Left forelimb (tissue), 1 donor: Measurements from ENCODE around the gene IQCE.

Experiments
- DNase-seq: peaks from one replicate; pipeline ENCODE4 v3.0.0-alpha.2; 2018; ENCODE audit warnings: low spot score

Gene IQCE

DNA sequence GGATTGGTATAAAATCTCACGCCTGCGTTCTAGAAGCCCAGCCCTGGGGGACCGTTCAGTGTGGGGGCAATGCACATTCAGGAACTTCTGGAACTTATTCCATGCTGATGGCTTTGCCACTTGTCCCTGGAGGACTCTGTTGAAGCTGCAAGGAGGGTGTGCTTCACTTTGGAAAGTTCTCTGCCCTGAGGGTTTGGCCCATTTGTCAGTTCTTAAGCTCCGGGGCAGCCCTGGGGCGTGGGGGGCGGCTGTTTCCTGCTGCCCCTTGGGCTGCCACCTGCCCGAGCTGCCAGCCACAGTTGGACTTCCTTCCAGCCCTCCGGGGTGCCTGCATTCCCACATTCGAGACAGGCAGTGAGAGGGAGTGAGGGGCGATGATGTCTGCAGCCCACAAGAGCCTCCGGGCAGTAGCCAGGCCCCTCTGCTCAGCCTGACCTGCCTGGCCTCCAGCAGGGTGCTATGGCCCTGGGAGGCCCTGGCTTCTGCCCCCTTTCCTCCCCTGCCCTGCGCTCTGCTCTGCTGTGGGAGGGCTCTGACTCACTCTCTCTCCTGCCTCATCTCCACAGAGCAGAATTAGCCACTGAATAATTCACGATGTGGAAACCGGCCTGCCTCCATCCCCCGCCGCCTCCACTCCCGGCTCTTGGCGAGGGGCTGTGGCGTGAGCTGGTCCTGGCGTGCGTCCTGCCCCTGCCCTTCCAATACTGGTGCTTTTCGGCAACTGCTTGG, 74.9 kb downstream of the IQCE start:
- no peak for DNase-seq

DNA sequence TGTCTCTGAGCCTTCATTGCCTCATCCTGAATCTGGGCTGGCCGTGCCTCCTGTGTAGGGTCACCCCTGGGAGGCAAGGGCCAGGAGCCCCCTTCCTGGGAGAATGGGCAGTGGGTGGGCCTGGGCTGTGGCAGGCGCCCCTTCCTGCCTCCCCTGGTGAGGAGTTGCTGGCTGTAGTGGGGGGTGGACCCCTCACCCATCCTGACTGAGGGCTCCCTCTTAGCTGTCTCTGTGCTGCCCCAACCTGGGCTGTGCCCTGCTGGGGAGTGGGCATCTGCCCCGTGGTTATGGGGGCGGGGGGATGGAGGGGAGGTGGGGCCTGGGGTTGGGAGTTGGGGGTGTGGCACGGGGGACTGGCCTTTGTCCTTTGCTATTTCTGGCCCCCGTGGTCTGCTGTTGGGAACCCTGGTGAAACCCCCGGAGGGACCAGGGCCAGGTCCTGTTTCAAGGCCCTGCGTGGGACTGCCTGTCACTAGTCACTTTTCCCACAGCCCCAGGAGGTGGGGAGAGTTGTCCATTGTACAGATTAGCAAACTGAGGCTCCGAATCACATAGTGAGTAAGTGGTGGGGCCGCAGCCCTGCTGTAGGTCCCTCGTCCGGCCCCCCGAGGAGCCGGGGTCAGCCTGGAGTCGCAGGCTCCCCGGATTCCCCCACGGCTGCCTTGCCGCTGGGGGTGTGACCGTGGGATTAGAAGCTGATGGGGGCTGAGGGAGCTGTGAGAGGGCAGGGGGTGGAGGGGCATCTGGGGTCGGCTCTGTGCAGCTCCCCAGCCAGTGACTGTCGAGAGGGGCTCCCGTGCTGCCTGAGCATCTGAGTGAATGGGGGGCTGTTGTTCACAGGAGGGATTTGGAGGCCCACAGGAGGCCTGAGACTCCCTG, 75.7 kb downstream of the IQCE start:
- no peak for DNase-seq

DNA sequence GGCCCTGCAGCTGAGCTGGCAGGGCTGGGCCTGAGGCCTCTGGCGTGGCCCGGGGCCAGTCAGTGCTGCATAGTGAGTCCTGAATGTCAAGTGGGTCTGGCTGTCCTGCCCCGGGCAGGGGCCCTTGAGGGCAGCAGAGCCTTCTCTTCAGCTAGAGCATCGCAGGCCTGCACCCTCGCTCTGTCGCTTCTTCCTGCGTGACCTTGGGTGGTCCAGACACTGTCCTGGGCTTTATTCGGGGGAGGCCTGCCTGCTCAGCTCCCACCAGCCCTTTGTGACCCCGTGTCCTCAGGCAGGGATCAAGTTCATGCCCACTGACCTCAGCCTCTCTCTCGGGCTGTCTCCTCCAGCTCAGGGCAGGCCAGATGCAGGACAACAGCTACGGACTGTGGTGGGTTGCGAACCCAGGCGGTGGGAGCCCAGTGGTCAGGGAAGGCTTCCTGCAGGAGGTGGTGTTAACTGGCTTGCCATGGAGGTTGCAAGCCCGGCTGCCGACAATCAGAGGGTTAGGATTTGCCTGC, 76.4 kb downstream of the IQCE start:
- no peak for DNase-seq

DNA sequence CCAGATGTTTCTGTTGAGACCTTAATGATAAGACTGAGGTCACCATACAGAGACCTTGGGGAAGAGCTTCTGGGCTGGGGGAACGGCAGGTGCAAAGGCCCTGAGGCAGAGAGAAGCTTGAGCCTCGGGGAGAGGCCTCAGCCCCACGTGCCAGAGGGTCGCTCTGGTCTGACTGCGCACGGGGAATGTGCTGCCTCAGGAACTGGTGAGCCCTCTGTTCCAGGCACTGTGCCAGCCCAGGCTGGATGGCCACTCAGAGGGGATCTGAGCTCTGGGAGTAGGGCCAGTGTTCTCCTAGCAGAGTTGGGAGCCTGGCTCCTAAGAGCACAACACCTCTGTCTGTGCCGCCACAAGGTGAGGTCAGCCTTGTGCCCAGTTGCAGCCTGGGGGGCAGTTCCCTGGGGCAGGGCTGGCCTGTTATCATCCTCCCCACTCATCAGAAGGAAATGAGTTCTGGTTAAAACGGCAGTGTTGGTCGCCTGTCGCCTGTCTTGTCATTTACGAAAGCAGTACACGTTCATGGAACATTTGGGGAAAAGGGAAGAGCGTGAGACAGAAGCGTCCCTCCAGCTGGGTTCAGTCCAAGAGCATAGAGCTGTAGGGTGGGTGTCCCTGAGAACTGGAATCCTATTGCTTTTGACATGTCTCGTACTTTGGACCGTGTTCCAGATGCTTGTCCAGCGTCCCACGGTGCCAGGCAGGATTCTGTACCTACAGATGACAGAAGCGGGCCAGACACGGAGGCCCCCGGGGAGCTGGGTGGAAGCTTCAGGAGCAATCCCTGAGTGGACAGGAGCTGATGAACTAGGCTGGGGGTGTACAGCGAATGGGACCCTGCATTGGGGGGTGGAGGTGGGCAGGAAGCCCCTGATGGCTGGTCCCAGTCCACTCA, 77.3 kb downstream of the IQCE start:
- no peak for DNase-seq

DNA sequence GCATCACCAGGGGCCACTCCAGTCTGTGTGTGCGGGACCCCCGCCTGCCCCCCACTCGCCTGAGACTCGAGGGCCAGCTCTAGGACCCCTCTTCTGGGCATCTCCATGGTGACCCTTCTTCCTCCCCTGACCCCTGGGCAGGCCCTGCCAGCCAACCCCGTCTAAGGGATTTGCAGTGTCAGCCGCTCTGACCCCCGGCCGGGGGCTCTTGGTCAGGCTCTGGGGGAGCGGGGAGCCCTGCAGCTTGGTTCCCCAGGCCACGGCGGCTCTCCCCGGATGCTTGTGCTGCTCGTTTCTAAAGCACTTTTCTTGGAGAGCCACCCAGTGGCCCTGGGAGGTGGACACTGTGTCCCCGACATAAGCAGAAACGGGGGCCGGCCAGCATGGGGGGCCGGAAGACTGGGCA, 78.3 kb downstream of the IQCE start:
- DNase-seq = no peak

DNA sequence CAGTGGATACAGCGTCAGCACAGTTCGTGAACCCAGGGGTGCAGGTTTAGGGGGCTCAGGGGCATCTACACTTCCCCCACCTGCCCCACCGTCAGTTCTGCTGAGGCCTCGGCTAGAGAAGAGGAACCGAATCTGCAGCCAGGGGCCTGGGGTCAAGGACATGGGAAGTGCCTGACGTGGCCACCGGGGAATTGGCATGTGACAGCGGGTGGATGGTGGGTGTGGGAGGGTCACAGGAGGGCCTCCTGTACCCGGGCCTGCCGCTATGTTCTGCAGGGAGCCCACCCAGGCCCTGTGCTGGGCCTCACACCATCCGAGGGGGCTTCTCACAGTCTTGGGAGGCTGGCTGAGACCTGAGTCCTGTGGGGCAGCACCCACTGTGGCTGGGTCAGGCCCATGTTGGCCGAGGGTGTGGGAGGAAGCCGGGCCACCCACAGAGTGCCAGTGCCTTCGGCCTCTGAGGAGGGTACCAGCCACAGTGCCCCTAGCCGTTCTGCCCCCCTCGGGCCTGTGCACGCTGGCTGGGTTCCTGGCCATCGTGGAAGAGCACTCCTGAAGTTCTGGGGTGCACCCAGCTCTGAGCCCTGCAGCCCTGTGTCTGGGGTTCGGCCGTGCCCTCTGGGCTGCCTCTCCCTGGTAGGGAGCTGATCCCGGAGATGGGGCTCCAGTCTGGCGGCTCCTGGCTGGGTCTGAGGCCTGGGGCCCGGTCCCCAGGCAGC, 78.9 kb downstream of the IQCE start:
- no peak for DNase-seq

DNA sequence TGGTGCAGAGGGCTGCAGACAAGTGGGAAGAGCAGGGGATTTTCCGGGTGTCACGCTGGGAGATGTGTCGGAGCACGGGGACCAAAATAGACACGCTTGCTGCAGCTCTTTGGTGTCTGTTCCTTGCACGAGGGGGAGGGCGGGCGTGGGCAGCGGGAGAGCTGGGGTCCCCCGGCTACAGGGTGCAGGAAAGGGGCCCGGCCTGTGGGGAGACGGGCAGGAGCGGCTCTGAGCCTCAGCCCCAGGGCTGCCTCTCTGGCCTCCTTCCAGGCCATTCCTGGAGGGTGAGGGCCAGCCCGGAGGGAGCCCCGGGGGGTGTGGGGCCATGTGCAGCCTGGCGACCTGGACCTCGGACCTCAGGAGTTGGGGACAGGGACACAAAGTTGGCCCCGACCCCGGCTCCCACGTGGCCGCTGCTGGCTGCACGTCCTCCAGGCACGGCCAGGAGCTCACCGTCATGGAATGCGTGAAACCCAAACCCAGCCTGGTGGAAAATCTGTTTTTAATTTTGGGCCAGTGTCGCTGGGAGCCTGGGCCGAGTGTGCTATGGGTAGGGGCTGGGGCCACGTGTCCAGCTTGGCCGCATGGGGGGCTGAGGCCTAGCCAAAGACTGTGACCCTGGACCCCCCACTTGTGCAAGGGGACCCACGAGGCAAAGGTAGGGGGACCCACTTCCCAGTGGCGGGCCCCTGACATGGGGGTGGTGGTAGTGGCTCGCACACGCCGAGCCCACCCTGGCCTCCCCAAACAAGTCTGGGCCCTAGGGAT, 79.6 kb downstream of the IQCE start:
- no peak for DNase-seq

DNA sequence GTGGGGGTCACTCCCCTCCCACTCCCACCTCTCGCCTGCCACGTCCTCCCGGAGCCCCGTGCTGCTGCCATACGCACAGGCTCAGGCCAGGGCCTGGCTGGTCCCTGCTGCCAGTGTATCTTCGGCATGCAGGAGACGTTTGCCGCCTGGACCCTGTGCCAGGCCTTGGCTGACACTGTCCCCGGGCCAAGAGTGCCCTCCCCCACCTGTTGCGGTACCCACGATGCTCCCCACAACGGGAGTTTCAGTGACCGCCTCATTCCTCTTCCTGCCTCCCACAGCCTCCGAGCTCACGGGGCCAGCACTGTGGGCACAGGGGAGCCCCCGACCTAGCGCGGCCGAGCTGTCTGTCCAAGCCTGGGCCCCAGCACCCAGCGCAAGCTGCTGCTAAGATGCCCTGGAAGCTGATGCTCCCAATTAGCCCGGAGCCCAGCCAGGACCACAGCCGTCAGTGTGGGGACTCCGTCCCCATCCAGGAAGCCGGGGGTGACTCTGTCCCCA, 80.5 kb downstream of the IQCE start:
- DNase-seq = no peak

DNA sequence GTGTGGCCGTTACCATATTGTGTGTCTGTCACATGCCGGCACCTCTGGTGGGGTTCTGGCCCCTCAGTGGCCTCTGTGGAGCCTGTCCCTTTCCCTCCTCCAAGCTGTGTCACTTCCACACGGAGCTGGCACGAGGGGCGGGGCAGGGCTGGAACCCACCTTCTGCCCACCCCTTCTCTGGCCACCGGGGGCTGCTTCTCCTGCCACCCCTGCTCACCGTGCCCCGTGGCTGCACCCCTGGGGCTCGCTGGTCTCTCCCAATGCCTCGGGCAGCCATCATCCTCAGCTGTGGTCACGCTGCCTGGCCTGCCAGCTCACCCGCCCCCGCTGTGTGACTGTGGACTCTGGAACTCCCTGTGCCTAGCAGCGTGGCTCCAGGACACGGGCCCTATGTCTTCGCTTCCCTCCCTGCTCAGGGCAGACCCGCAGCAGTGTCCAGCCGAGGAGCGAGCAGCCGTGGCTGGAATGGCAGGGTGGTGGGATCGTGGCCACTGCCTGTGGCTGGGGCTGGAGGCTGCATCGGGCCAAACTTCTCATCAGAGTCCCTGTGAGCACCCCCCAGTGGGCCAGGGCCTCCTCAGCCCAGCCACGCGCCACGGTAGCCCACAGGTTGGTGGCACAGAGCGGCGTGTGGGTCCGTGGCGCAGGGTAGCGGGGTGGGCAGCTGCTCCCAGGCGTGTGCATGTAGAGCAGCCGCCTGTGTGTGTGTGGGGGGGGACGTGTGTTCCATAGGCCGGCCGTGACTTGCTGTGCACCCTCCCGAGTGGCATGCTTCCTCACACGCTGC, 81.1 kb downstream of the IQCE start:
- no peak for DNase-seq

DNA sequence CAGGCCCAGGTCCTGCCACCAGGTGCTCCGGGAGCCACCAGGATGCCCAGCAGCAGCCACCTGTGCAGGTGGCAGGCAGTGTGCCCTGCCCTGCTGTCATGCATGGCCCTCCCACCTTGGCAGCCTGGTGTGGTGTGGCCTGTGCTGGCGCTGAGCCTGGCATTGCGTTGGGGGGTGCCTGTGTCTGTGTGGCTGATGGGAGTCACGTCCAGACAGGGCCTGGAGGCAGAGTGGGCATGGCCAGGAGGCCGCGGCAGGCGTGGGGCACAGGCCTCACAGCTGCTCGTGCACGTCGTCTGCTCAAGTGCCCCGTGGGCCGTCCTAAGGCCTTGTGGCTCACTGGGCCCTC, 81.7 kb downstream of the IQCE start:
- no peak for DNase-seq

DNA sequence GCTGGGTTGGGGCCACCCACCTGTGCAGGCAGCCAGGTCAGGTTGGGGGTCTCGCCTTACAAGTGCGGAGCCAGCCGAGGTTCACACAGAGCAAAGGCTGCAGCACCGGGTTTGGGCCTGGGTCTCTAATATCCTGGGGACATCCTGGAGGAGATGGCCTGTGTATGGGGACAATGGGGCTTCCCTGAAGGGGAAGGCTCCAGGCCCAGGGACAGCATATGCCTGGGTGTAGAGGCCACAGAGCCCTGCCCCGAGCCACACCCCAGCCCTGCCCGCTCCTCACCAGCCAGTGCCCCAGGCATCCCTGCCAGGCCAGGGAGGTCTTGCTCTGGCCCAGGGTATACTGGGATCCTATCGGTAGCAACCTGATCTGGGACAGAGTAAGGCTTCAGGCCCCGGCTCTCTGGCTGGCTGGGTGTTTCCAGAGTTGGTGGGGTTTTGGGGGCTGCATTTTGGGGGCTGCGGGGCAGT, 82.1 kb downstream of the IQCE start:
- no peak for DNase-seq

DNA sequence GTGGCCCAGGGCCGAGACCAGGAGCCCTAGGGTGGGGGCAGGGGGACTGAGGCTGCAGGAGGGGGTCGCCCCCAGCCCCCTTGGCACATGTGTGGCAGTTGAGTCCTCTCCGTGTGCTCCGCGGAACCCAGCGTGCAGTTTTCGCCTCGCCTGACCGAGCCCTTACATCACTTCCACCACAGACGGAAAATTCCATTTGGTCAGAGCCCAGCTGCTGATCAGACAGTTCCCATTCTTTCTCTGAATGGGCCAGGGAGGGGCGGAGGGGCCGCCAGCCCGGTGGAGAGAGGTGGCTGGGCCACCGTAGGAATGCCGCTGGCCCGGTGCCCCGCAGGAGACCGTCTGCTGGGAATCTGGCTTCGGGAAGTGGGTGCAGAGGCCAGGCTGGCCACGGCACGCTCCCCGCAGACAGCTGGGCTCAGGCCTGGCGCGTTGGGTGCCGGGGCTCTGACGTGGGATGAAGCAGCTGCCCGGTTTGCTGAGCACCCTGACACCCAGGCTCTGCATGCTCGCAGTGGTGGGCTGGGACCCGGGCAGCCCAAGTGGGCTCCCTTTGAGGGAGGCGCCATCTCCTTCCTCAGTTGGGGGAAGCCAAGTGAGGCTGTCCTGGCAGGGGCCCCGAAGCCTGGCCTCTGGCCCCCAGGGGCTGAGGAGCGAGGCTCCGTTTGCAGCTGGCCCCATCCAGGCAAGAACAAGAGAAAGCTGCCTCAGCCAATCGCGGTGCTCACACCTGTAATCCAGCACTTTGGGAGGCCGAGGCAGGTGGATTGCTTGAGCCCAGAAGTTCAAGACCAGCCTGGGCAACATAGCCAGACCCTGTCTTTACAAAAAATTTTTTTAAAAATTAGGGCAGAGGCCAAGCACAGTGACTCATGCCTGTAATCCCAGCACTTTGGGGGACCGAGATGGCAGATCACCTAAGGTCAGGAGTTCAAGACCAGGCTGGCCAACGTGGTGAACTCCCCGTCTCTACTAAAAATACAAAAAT, 82.9 kb downstream of the IQCE start:
- peak; percentile 94 for DNase-seq

DNA sequence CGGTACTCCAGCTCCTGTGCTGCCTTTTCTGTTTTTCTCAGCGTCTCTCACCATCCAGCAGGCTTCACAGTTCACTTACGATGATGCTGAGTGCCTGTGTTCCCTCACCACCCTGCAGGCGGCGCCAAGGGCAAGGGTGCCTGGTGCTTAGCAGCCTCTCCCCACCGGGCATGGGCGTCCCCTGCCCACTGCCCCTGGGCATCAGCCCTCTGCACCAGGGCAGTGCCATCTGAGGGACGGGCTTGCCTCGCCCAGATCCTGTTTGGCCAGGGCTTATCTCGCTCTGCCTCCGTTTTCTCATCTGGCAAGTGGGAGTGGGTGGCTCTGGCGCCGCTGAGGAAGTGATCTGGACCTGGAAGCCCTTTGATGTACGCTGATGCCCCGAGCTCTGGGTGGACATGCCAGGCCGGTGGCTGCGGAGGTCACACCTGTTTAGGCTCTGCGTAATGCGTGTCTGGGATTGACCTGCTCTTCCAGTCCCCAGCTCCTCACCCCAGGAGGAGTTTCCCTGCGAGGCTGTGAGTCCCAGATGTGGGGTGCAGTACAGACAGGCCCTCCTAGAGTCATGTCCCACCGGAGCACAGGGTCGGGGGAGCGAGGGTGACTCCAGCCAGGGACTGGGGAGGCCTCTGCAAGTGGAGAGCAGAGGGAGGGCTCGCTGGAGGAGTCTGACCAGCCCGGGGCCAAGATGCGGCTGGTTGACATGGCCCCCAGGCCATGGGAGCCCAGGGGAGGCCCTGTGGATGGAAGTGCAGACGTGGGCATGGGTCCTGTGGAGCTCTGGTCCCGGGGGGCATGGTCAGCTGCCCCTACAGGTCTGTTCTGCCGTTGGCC, 84.8 kb downstream of the IQCE start:
- DNase-seq = no peak

DNA sequence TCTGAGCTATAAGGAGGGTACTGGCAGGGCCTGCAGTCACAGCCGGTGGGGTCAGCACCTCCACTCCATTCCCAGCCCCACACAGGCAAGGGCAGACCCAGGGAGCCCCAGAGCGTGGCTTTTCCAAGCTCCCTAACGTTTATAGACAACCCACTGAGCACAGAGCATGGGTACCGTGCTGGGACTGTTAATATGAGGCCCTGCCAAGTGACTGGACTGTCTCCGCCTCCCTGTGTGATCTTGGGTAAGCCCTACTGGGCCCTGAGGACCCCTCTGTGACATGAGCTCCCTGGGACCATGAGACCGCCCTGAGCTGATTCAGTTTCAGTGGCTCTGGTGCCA, 85.4 kb downstream of the IQCE start:
- DNase-seq = no peak

DNA sequence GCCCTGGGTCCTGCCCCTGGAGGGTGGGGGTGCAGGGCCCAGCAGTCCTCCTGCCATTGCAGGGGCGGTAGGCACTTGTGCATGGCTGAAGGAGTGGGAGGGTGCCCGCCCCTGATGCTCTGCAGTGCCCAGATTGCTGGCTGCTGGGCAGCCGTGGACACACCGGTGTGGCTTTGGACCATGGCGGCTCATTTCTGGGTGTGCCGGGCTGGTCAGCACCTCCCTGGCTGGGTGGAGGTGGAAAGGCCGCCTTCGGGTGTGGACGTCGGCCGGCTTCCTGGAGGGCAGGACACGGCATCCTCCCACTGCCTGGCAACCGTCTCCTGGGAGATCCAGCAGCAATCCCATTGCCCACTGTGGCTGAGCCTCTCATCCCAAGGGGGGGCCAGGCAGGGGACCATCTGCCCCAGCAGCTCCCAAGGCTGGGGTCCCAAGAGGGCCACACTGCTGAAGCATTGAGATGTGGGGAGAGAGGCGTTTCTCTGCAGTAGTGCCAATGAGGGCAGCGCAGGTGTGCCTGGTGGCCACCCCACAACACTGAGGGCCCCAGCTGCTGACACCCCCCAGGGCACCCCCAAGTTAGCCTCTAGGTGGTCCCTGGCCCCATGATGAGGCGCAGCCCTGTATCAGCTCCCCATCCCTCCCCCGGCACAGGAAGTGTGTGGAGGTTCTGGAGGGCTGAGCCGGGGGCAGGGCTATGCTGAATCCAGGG, 85.9 kb downstream of the IQCE start:
- DNase-seq = no peak

DNA sequence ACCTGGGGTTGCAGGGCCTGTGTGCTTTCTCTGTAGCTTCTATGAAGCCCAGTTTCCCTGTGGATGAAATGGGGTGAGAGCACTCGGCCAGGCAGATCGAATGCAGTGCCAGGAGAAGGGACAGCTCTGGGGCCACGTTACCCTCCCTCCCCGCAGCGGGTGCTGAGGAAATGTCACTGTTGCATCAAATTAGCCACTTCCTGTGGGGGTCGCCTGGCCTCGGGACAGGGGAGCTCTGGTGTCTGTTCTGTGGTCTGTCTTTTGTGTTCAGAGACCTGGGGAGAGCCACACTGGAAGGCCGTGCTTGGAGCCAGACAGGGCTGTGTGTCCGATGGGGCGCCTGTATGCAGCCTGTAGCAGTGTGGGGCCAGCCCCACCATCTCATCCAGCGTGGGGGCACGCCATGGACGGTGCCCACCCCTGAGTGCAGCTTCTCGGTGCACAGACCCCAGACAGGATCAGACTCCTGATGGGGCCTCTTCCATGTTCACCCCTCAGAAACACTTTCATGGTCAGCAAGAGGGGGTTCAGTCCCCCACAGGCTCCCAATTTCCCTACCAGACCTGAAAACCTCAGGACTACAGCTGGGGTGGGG, 86.6 kb downstream of the IQCE start:
- DNase-seq = no peak

DNA sequence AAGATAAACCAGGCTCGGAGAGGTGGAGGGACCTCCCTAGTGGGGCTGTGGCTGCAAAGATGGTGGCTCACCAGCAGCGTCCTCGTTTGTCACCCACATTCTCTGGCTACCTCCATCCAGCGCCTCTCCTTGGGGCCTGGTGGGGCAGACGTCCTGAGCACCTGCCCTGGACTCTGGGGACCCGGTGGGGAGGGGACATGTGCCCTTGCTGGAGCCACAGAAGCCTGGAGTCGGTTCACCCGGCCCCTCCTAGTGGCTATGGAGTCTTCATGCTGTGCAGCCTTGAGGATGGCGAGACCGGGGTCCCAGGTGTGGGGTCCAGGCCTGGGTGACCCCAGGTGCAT, 87.5 kb downstream of the IQCE start:
- DNase-seq = no peak
